Muscle of arm (tissue), 12 donors: ENCODE measurements around the gene CRYGS. TPM values are rescaled to one million over a fixed set of nuclear protein-coding genes. Genes with fewer than 3 reads are reported as not detected.

Experiments used
- DNase-seq: peaks from one replicate; pipeline ENCODE4 v3.0.0-alpha.2; 2013
- polyA plus RNA-seq, 12 donors: library from polyadenylated mRNA; unstranded; fragments of 120-200 nt; gene quantifications; one replicate each; pipeline ENCODE4 v1.2.1, GENCODE V29; 2013; ENCODE audit not compliant: insufficient read length in 12 of 12

Gene CRYGS
- polyA plus RNA-seq, 12 donors: 1.6 to 7.0 (median 3.2) TPM; not detected in 2

GRCh38 chr3:186496016-186496415, 48.2 kb downstream of the CRYGS start:
- DNase-seq: no peak

- DNase-seq: no peak
Observed at GRCh38 chr3:186493525-186494255, 50.5 kb downstream of the CRYGS start.

GRCh38 chr3:186492385-186492984, 51.7 kb downstream of the CRYGS start:
- no peak for DNase-seq

- DNase-seq: no peak
Observed at GRCh38 chr3:186489507-186489906, 54.7 kb downstream of the CRYGS start.

Other genes with a start within 250 kb of the CRYGS start
- gene DGKG, start 182.1 kb downstream of the CRYGS start, polyA plus RNA-seq: 1 to 10 TPM in 9 of 12 donors, under 1 TPM in 1, not detected in 2; 0.73 to 3.5 (median 2.0) TPM
- 10 to 100 TPM in 11 of 12 donors, not detected in 1; 10.4 to 16.5 (median 13.0) TPM for gene TBCCD1, start 23.0 kb upstream of the CRYGS start, polyA plus RNA-seq
- gene DNAJB11, start 26.3 kb upstream of the CRYGS start, polyA plus RNA-seq: 10 to 100 TPM in 11 of 12 donors, not detected in 1; 31.9 to 50.3 (median 44.9) TPM
- 10 to 100 TPM in 1 of 12 donors, 1 to 10 TPM in 3, under 1 TPM in 6, not detected in 2; 0.13 to 70.1 (median 0.57) TPM for gene AHSG, start 68.7 kb upstream of the CRYGS start, polyA plus RNA-seq
- gene FETUB, start 96.0 kb upstream of the CRYGS start, polyA plus RNA-seq: under 1 TPM in 7 of 12 donors, not detected in 5; 0.11 to 0.69 (median 0.36) TPM
- gene HRG, start 121.6 kb upstream of the CRYGS start, polyA plus RNA-seq: 1 to 10 TPM in 1 of 12 donors, under 1 TPM in 5, not detected in 6; 0.04 to 2.7 (median 0.19) TPM
- 1 to 10 TPM in 1 of 12 donors, under 1 TPM in 6, not detected in 5; 0.07 to 4.0 (median 0.33) TPM for gene KNG1, start 173.0 kb upstream of the CRYGS start, polyA plus RNA-seq
- 100 to 1,000 TPM in 11 of 12 donors, not detected in 1; 447 to 655 (median 578) TPM for gene EIF4A2, start 239.2 kb upstream of the CRYGS start, polyA plus RNA-seq